ENCODE results near the gene KRT12.

The KRT12 gene

DNA sequence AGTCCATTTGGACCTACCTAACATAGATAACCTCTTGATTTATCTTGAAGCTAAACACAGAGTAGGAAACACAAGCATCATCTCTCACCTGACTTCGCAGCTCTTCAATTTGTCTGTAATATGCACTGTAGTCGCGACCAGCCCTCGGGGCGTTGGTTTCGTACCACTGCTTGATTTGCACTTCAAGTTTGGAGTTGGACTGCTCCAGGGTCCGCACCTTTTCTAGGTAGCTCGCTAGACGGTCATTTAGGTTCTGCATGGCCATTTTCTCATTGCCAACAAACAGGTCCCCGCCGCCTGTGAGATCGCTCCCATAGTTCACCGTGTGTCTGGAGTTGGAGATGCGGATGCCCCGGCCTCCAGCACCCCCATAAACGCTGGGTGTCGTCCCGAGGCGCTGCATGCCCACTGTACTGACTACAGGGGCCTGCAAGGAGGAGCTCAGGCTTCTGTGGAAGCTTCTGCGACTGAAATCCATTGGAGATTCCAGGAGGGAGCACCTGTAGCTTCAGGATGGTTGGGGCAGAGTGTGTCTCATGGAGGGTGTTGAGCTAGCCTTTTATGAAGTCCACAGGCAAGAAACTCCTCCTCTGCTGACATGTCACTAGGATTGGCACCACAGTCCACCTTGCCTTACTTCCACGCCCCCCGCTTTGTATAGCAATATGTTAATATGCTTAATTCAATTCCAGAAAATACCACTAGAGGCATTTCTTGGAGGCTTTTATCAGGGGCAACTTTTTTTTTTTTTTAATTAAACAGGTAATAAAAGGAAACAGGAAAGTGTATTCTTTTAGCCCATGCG is 17.9 kb upstream of the KRT12 start, which contains the start of gene KRT20:
KRT20 (minus strand) TSS at position 535 of the 805 bp plus-strand sequence; CDS start at position 478, 57 bp downstream.
- Histone ChIP-seq H3K36me3 (ENCODE audit: control insufficient read depth in 1 of 2, insufficient read depth in 2 of 2, low read length in 2 of 2) (peaks cover 0 to 7% of the 10 kb centered on the region in 2 donors), H3K9ac (ENCODE audit: low read depth in 1 of 2, low read length in 2 of 2) (peak within 1 kb of the TSS; percentile 55 to 80), H3K27ac (ENCODE audit: low read depth, low read length) (peak within 1 kb of the TSS; percentile 67), H3K27me3 (ENCODE audit: control insufficient read depth in 1 of 2, insufficient read depth in 2 of 2, low read length in 2 of 2) (no peaks in the 10 kb centered on the region), H3K4me1 (ENCODE audit: control insufficient read depth in 1 of 2, insufficient read depth in 2 of 2, low read length in 2 of 2) (peaks cover 0 to 16% of the 10 kb centered on the region in 2 donors), H3K4me3 (ENCODE audit: low read depth in 1 of 2, low read length in 2 of 2) (peak within 1 kb of the TSS; percentile 60 to 63), H3K9me3 (ENCODE audit: control insufficient read depth in 1 of 2, low read length in 2 of 2) (no peaks in the 10 kb centered on the region)

DNA sequence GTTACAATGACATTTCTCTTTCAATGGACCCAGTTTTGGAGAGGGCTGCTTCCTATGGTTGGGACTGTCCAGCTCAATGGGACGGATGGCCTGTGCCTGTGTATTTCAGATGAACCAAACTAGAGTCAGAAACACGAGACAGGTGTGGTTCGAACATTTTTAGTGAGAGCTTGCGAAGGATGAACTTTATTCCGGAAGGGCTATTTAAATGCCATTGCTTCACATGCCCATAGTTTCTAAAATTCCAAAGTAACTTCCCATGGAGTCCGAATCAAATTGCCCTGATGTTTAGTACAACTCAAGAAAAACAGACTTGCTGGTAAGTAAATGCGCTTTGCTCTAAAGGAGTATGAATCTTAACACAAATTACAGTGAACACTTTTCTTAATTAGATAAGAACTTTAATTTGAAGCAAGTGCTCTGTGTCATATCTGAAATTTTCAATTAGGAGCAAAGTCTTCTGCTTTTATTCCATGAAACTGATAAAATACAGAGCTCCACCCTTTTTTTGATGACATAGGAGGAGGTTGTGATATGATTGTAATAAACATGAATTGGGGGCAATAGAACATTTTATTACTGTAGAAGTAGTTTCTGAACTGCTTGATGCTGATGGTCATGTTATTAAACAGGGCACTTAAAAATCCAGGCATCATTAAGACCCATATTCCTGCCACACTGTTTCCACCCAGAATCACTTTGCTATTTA is 16.8 kb upstream of the KRT12 start:
- Histone ChIP-seq H3K27ac (ENCODE audit: low read depth, low read length) (no peak overlapping the region), H3K4me3 (ENCODE audit: low read depth in 1 of 2, low read length in 2 of 2) (peak overlapping the region; percentile 60 to 63), H3K9ac (ENCODE audit: low read depth in 1 of 2, low read length in 2 of 2) (peak overlapping the region; percentile 56 to 80), H3K36me3 (ENCODE audit: control insufficient read depth in 1 of 2, insufficient read depth in 2 of 2, low read length in 2 of 2) (peaks cover 0 to 18% of the 10 kb centered on the region in 2 donors), H3K4me1 (ENCODE audit: control insufficient read depth in 1 of 2, insufficient read depth in 2 of 2, low read length in 2 of 2) (peaks cover 0 to 16% of the 10 kb centered on the region in 2 donors), H3K27me3 (ENCODE audit: control insufficient read depth in 1 of 2, insufficient read depth in 2 of 2, low read length in 2 of 2) (no peaks in the 10 kb centered on the region), H3K9me3 (ENCODE audit: control insufficient read depth in 1 of 2, low read length in 2 of 2) (no peaks in the 10 kb centered on the region)

DNA sequence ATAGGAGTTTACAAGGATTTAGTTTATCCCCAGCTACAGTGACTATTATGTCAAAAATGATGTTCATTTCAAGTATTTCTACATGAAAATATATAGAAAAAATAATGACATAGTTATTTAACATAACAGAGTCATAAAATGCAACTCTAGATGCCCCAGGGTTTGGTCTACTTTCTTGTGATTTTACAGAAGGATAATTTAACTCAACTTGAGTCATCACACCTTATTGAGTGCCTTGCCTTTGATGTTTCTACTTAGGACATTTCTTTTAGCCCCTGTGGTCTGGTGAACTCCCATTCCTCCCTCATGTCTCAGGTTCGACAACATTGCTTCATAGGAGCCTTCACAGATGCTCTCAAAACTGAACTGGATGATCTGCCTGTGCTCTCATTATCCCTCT is 16.0 kb upstream of the KRT12 start:
- H3K27ac ChIP-seq (ENCODE audit: low read depth, low read length), result no peak overlapping the region
- H3K4me1 ChIP-seq (ENCODE audit: control insufficient read depth in 1 of 2, insufficient read depth in 2 of 2, low read length in 2 of 2), result peaks cover 0 to 16% of the 10 kb centered on the region in 2 donors
- no peaks in the 10 kb centered on the region for H3K27me3 ChIP-seq (ENCODE audit: control insufficient read depth in 1 of 2, insufficient read depth in 2 of 2, low read length in 2 of 2)
- peaks cover under 1 to 24% of the 10 kb centered on the region in 2 donors for H3K36me3 ChIP-seq (ENCODE audit: control insufficient read depth in 1 of 2, insufficient read depth in 2 of 2, low read length in 2 of 2)
- peak overlapping the region; percentile 48 to 56 for H3K9ac ChIP-seq (ENCODE audit: low read depth in 1 of 2, low read length in 2 of 2)
- H3K4me3 ChIP-seq (ENCODE audit: low read depth in 1 of 2, low read length in 2 of 2), result peak overlapping the region; percentile 60 to 63
- no peaks in the 10 kb centered on the region for H3K9me3 ChIP-seq (ENCODE audit: control insufficient read depth in 1 of 2, low read length in 2 of 2)

DNA sequence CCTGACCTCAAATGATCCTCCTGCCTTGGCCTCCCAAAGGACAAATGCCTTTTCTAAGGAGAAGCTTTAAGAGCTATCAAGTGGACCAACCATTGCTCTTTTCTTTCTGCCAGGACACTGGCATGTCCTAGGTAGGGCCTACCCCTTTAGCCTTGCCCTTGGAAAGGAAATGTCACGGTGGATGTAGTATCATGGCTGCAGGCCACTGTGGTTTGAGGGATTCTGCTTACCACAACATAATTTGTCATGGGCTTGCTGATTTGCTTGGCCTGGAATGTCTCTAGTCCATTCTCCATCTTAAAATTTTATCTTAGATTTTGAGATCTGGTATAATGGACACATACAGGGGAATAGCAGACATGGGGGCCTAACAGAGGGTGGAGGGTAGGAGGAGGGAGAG is 12.0 kb upstream of the KRT12 start:
- H3K9me3 ChIP-seq (ENCODE audit: control insufficient read depth in 1 of 2, low read length in 2 of 2), result no peaks in the 10 kb centered on the region
- H3K9ac ChIP-seq (ENCODE audit: low read depth in 1 of 2, low read length in 2 of 2), result no peak overlapping the region
- no peak overlapping the region for H3K27ac ChIP-seq (ENCODE audit: low read depth, low read length)
- no peak overlapping the region for H3K4me3 ChIP-seq (ENCODE audit: low read depth in 1 of 2, low read length in 2 of 2)
- peaks cover 5 to 26% of the 10 kb centered on the region in 2 donors for H3K36me3 ChIP-seq (ENCODE audit: control insufficient read depth in 1 of 2, insufficient read depth in 2 of 2, low read length in 2 of 2)
- no peaks in the 10 kb centered on the region for H3K27me3 ChIP-seq (ENCODE audit: control insufficient read depth in 1 of 2, insufficient read depth in 2 of 2, low read length in 2 of 2)
- H3K4me1 ChIP-seq (ENCODE audit: control insufficient read depth in 1 of 2, insufficient read depth in 2 of 2, low read length in 2 of 2), result no peaks in the 10 kb centered on the region

DNA sequence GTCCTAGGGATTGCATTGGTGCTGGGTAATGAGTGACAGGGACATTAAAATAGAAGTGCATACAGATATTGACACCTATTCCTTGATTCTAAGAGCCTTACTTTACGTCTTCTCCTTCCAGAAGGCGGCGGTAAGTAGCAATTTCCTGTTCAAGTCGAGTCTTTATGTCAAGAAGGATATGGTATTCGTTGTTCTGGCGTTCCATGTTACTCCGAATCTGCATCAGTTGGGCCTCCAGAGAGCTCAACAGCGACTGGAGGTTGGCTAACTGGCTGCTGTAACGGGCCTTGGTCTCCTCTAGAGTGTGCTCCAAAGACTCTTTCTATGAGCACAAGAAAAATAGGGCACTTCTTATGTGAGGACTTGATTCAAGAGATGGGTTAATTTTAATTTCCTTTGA is 11.0 kb upstream of the KRT12 start:
- H3K27me3 ChIP-seq (ENCODE audit: control insufficient read depth in 1 of 2, insufficient read depth in 2 of 2, low read length in 2 of 2), result no peaks in the 10 kb centered on the region
- H3K4me3 ChIP-seq (ENCODE audit: low read depth in 1 of 2, low read length in 2 of 2), result no peak overlapping the region
- H3K9ac ChIP-seq (ENCODE audit: low read depth in 1 of 2, low read length in 2 of 2), result no peak overlapping the region
- H3K9me3 ChIP-seq (ENCODE audit: control insufficient read depth in 1 of 2, low read length in 2 of 2), result no peaks in the 10 kb centered on the region
- no peak overlapping the region for H3K27ac ChIP-seq (ENCODE audit: low read depth, low read length)
- peaks cover 5 to 26% of the 10 kb centered on the region in 2 donors for H3K36me3 ChIP-seq (ENCODE audit: control insufficient read depth in 1 of 2, insufficient read depth in 2 of 2, low read length in 2 of 2)
- H3K4me1 ChIP-seq (ENCODE audit: control insufficient read depth in 1 of 2, insufficient read depth in 2 of 2, low read length in 2 of 2), result no peaks in the 10 kb centered on the region

DNA sequence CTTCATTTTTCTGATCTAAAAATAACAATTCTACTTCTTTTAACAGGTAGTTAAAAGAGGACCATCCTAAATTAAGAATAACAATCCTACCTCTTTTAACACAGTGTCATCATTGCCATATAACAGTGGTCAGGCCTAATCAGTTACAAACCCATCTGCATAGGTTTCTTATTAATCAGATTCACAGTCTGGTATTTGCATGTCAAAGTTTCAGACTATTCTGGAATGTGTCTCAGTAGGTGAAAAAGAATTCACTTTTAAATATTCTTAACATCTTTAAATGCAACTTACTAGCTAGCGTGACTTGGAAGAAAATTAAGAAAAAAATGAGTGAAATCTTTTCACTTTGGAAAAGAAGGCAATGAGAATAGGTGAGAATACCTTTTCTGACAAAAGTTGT is 6.8 kb upstream of the KRT12 start:
- no peaks in the 10 kb centered on the region for H3K9me3 ChIP-seq (ENCODE audit: control insufficient read depth in 1 of 2, low read length in 2 of 2)
- H3K4me1 ChIP-seq (ENCODE audit: control insufficient read depth in 1 of 2, insufficient read depth in 2 of 2, low read length in 2 of 2), result no peaks in the 10 kb centered on the region
- H3K27me3 ChIP-seq (ENCODE audit: control insufficient read depth in 1 of 2, insufficient read depth in 2 of 2, low read length in 2 of 2), result no peaks in the 10 kb centered on the region
- H3K4me3 ChIP-seq (ENCODE audit: low read depth in 1 of 2, low read length in 2 of 2), result no peak overlapping the region
- peaks cover 5 to 8% of the 10 kb centered on the region in 2 donors for H3K36me3 ChIP-seq (ENCODE audit: control insufficient read depth in 1 of 2, insufficient read depth in 2 of 2, low read length in 2 of 2)
- no peak overlapping the region for H3K27ac ChIP-seq (ENCODE audit: low read depth, low read length)
- H3K9ac ChIP-seq (ENCODE audit: low read depth in 1 of 2, low read length in 2 of 2), result no peak overlapping the region

DNA sequence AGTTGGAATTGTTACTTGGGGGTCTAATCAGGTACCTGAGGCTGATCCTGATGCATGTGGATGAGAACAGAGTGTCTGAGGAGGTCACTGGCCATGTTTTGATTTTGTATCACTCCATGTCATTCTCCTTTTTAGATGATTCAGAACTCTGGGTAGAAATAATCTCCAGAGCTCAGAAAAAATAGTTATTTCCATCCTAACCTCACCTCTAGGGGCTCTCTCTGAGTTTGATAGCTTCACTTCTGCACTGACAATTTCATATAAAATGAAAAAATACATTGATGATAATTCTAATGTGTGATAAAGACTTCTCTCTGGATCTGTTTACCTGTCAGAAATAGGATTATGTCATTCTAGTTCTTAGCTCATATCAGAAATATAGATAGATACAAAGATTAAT is 6.2 kb upstream of the KRT12 start:
- Histone ChIP-seq H3K27ac (ENCODE audit: low read depth, low read length) (no peak overlapping the region), H3K4me1 (ENCODE audit: control insufficient read depth in 1 of 2, insufficient read depth in 2 of 2, low read length in 2 of 2) (no peaks in the 10 kb centered on the region), H3K9me3 (ENCODE audit: control insufficient read depth in 1 of 2, low read length in 2 of 2) (no peaks in the 10 kb centered on the region), H3K4me3 (ENCODE audit: low read depth in 1 of 2, low read length in 2 of 2) (no peak overlapping the region), H3K27me3 (ENCODE audit: control insufficient read depth in 1 of 2, insufficient read depth in 2 of 2, low read length in 2 of 2) (no peaks in the 10 kb centered on the region), H3K9ac (ENCODE audit: low read depth in 1 of 2, low read length in 2 of 2) (no peak overlapping the region), H3K36me3 (ENCODE audit: control insufficient read depth in 1 of 2, insufficient read depth in 2 of 2, low read length in 2 of 2) (peaks cover 4 to 5% of the 10 kb centered on the region in 2 donors)

DNA sequence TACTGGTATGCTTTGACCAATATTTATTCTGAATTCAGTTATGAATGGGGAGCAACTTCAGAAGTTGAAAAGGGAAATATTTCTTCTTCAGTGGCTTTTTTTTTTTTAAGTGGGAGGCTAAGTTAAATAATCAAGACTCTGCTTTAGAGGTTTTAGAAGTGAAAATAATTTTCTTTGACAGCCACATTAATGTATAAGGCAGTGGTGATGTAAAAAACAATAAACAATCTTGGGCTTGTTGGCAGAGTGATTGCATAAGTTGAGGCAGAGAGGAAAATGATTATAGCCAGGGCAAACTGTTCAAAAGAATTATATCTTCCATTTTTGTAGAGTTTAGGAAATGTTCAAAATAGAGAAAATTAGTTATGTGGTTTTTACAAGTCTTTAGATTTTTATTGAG is 5.4 kb upstream of the KRT12 start:
- Histone ChIP-seq H3K27me3 (ENCODE audit: control insufficient read depth in 1 of 2, insufficient read depth in 2 of 2, low read length in 2 of 2) (no peaks in the 10 kb centered on the region), H3K36me3 (ENCODE audit: control insufficient read depth in 1 of 2, insufficient read depth in 2 of 2, low read length in 2 of 2) (no peaks in the 10 kb centered on the region), H3K9me3 (ENCODE audit: control insufficient read depth in 1 of 2, low read length in 2 of 2) (no peaks in the 10 kb centered on the region)

DNA sequence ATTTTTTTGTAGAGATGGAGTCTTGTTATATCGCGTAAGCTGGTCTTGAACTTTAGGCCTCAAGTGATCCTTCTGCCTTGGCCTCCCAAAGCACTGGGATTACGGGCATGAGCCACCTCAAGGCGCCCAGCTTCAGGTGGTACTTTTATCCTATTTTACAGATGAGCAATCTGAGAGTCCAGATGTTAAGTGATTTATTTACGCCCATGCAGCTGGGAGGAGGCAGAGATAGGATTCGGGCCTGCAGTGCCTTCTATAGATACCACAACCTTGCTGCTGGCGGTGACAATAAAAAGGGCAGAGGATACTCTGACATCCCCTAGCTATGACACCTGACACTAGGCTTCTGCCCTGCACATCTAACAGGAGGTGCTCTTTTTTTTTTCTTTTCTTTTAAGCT is 4.3 kb upstream of the KRT12 start:
- Histone ChIP-seq H3K4me3 (ENCODE audit: low read depth in 1 of 2, low read length in 2 of 2) (no peak overlapping the region), H3K9me3 (ENCODE audit: control insufficient read depth in 1 of 2, low read length in 2 of 2) (no peaks in the 10 kb centered on the region), H3K27ac (ENCODE audit: low read depth, low read length) (no peak overlapping the region), H3K27me3 (ENCODE audit: control insufficient read depth in 1 of 2, insufficient read depth in 2 of 2, low read length in 2 of 2) (no peaks in the 10 kb centered on the region), H3K36me3 (ENCODE audit: control insufficient read depth in 1 of 2, insufficient read depth in 2 of 2, low read length in 2 of 2) (no peaks in the 10 kb centered on the region), H3K4me1 (ENCODE audit: control insufficient read depth in 1 of 2, insufficient read depth in 2 of 2, low read length in 2 of 2) (no peaks in the 10 kb centered on the region), H3K9ac (ENCODE audit: low read depth in 1 of 2, low read length in 2 of 2) (no peak overlapping the region)

More for the DNA sequence above, 5.4 kb upstream of the KRT12 start:
- Histone ChIP-seq H3K27ac (ENCODE audit: low read depth, low read length) (no peak overlapping the region), H3K9ac (ENCODE audit: low read depth in 1 of 2, low read length in 2 of 2) (no peak overlapping the region), H3K4me1 (ENCODE audit: control insufficient read depth in 1 of 2, insufficient read depth in 2 of 2, low read length in 2 of 2) (no peaks in the 10 kb centered on the region), H3K4me3 (ENCODE audit: low read depth in 1 of 2, low read length in 2 of 2) (no peak overlapping the region)

DNA sequence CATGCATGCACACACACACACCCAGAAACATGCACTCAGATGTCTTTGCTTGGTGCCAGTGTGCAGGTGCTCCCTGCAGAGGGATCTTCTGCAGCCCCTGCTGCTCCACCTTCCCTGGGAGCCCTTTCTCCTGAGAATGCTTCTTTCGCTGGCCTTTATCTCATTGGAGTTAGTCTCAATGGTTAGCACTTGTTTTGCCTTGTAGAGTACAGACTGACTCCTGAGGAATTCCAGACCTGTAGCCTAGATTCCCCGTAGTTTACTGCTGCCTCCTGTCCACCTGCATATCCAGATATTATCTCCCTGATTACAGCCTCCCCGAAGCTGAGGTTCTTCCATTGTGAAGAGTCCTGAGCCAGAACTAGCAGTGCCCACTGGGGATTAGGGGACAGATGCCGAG is 3.1 kb upstream of the KRT12 start:
- Histone ChIP-seq H3K4me3 (ENCODE audit: low read depth in 1 of 2, low read length in 2 of 2) (no peak overlapping the region), H3K27me3 (ENCODE audit: control insufficient read depth in 1 of 2, insufficient read depth in 2 of 2, low read length in 2 of 2) (no peaks in the 10 kb centered on the region), H3K9me3 (ENCODE audit: control insufficient read depth in 1 of 2, low read length in 2 of 2) (no peaks in the 10 kb centered on the region), H3K36me3 (ENCODE audit: control insufficient read depth in 1 of 2, insufficient read depth in 2 of 2, low read length in 2 of 2) (no peaks in the 10 kb centered on the region), H3K4me1 (ENCODE audit: control insufficient read depth in 1 of 2, insufficient read depth in 2 of 2, low read length in 2 of 2) (no peaks in the 10 kb centered on the region), H3K27ac (ENCODE audit: low read depth, low read length) (no peak overlapping the region), H3K9ac (ENCODE audit: low read depth in 1 of 2, low read length in 2 of 2) (no peak overlapping the region)

All from duodenal mucosa (tissue), 2 donors.